Fibroblast of villous mesenchyme (primary cell): ENCODE data around the gene EZH1. TPM values are rescaled to one million over a fixed set of nuclear protein-coding genes. Genes with fewer than 3 reads are reported as not detected.

Experiments used
- DNase-seq: peaks from one replicate; pipeline ENCODE4 v3.0.0-alpha.2; 2010; ENCODE audit warnings: low read depth
- H3K4me3 ChIP-seq: 2 replicates; pipeline ENCODE4 v1.5.1; 2011; ENCODE audit warnings: low read depth, mild to moderate bottlenecking, low read length
- CTCF ChIP-seq: IDR thresholded peaks from 2 replicates; pipeline ENCODE4 v1.5.1; 2012; ENCODE audit warnings: low read depth, mild to moderate bottlenecking, low read length; ENCODE audit not compliant: insufficient read depth
- total RNA-seq: library from RNA; depleted of rRNA; stranded (reverse); fragments of >200 nt; gene quantifications from 2 replicates; pipeline ENCODE4 v1.2.3, GENCODE V29; 2012

The EZH1 gene
- total RNA-seq, 1 donor = 22.0 TPM

GRCh38 chr17:42692489-42692888 is 52.4 kb downstream of the EZH1 start:
- no peak for DNase-seq
- no peak for TF ChIP-seq CTCF
- no peak overlapping the region for H3K4me3 ChIP-seq

- no peak overlapping the region for H3K4me3 ChIP-seq
- no peak for DNase-seq
- no peak for TF ChIP-seq CTCF
Measured at GRCh38 chr17:42691021-42691545, 53.8 kb downstream of the EZH1 start.

GRCh38 chr17:42690596-42690995 is 54.2 kb downstream of the EZH1 start:
- H3K4me3 ChIP-seq = no peak overlapping the region
- DNase-seq = no peak
- no peak for TF ChIP-seq CTCF

GRCh38 chr17:42687707-42688320 is 57.0 kb downstream of the EZH1 start:
- no peak overlapping the region for H3K4me3 ChIP-seq
- DNase-seq = no peak
- TF ChIP-seq CTCF = no peak

GRCh38 chr17:42686520-42687128 is 58.2 kb downstream of the EZH1 start:
- no peak for DNase-seq
- no peak for TF ChIP-seq CTCF
- no peak overlapping the region for H3K4me3 ChIP-seq

- no peak for TF ChIP-seq CTCF
- DNase-seq = no peak
Measured at GRCh38 chr17:42685831-42686230, 59.0 kb downstream of the EZH1 start.

GRCh38 chr17:42684929-42685556 is 59.8 kb downstream of the EZH1 start:
- no peak overlapping the region for H3K4me3 ChIP-seq
- no peak for TF ChIP-seq CTCF
- DNase-seq = no peak

More at GRCh38 chr17:42685831-42686230, 59.0 kb downstream of the EZH1 start:
- H3K4me3 ChIP-seq = no peak overlapping the region
